Fibroblast of the conjunctiva (primary cell): ENCODE data around the gene PFKP.

Experiments used
- DNase-seq: peaks from one replicate; pipeline ENCODE4 v3.0.0-alpha.2; 2010; ENCODE audit warnings: low read depth

Gene PFKP

GRCh38 chr10:3136336-3136735 is 69.0 kb downstream of the PFKP start:
- DNase-seq, result peak; percentile 4

DNA sequence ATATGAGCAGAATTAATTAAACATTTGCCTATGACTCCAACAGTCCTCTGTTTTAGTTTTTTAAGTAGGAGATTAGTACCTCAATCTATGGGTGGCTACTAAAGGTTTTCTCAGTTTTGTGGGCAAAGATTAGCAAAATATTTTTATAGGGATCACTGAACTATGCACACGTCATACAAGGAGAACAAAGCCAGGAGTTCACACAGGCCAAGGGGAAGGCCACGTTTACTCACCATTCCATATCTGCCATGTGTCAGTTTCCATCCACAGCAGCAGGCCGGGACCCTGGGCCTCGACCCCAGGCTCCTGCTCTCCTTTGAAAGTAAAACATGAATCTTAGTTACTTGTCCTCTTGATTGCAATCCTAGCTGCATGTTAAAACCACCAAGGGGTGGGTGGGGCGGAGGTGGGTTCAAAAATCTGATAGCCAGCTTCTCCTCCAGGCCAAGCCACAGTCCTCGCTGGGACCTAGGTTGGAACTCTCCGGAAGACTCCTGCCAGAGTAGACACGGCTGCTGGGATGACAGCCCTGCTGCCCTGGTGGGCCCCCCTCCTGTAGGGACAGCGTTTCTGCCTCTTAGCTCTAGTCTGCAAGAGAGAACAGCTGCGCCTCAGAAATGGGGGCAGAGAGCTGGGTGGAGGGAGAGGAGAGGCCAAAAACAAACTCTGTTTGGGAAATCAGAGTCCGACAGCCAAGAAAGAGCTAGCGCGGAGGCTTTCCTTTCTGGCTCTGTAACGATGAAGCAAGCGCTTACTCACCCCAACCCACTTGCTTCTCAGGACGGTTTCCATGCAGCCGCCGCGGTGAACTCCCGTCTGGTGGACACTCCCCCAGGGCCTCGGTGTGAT is 69.6 kb downstream of the PFKP start:
- peak; percentile 67 for DNase-seq

GRCh38 chr10:3137958-3138726 is 70.8 kb downstream of the PFKP start:
- DNase-seq, result no peak

DNA sequence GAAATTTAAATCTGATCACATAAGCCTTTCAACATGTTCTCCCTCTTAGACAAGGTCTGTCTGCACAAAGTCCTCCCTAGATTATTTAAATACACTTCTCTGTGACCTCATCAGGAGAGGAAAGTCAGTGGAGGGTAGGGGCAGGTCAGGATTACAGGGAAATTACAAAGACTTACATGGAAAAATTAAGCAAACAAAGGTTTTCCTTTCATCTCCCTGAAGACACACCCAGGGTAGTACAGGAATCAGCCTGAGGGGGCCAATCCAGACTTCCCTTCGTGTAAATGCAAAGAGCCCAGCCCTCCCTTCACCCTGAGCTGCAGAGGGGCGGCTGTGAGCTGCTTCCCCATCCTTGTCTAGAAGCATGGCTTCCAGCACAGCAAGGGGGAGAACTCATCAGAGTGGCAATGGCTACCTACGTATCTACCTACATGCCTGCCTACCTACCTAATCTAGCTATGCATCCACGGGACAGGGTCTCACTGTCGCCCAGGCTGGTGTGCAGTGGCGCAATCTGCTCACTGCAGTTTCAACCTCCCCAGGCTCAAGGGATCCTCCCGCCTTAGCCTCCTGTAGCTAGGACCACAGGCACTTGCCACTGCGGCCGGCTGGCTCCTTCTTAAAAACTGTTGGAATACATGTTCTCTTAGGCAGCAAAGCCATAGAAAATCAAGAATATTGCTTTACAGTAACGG is 72.0 kb downstream of the PFKP start:
- DNase-seq, result no peak

DNA sequence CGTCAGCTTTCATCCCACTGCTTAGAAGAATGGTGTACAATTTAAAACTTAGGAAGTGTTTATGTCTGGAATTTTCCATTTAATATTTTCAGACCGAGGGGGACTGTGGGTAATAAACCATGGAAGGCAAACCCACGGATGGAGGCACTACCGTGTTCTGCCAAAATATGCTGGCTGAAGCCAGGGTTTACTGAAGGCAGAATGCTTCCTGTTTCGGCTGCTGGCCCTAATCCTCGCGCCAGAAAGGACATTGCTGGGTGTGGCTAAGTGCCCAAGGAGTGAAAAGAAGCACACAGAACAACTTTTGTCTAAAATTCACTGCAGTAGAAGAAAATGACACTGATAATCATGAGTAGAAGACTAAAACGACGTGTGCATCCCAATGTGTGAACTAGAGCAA is 72.9 kb downstream of the PFKP start:
- no peak for DNase-seq

- DNase-seq, result no peak
These were observed 74.1 kb downstream of the PFKP start for GRCh38 chr10:3141351-3142005.

GRCh38 chr10:3142146-3142875 is 75.0 kb downstream of the PFKP start:
- DNase-seq, result no peak

DNA sequence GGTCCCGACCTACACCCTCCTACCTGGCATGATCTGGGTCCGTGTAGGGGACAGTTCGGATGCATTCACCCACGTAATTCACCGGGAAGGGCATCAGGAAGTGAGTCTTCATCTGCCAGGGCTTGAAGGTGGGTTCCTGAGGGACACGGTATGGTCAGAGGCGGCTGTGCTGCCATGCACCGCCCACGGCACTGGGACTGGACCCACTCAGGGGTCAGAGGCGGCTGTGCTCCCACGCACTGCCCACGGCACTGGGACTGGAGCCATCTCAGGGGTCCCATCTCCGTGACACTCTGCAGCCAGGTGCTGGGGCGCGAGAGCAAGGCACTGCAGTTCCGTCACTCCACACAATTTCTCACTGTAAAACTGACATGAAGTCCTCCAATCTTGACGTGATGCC is 76.0 kb downstream of the PFKP start:
- DNase-seq, result no peak

GRCh38 chr10:3143791-3144434 is 76.6 kb downstream of the PFKP start:
- DNase-seq, result no peak

DNA sequence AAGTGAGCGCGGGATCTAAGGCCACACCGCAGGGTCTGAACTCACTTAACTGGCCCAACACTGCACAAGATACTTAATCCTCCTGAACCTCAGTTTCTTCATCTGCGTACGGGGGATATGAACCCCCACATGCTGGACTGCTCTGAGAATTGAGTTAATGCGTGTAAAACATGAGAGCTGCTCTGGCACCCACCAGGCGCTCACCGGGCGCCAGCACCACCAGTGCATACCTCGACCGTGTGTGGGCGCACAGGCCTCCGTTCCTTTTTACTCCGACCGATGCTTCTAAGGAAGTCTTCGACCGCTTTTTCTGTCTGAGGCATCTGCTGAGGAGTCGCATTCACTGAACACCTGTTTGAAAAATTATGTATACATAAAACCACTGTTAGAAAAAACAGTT is 78.0 kb downstream of the PFKP start:
- DNase-seq, result no peak

DNA sequence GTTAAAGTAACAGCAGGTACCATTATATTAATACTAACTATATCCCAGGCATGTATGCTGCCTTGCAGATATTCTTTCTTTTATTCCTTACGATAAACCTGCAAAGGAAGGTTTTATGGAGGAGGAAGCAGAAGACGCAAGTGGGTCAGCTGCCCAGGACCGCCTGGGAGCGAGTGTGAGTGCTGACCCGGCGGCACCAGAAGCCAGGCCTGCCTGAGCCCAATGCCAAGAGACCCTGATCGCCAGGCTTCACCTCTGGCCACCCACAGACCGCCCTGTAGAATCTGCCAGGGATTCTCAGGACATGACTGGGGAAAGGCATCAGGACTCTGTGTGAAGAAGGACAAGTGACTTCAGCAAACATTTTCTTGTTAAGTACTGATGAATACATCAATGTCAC is 78.9 kb downstream of the PFKP start:
- DNase-seq, result no peak

DNA sequence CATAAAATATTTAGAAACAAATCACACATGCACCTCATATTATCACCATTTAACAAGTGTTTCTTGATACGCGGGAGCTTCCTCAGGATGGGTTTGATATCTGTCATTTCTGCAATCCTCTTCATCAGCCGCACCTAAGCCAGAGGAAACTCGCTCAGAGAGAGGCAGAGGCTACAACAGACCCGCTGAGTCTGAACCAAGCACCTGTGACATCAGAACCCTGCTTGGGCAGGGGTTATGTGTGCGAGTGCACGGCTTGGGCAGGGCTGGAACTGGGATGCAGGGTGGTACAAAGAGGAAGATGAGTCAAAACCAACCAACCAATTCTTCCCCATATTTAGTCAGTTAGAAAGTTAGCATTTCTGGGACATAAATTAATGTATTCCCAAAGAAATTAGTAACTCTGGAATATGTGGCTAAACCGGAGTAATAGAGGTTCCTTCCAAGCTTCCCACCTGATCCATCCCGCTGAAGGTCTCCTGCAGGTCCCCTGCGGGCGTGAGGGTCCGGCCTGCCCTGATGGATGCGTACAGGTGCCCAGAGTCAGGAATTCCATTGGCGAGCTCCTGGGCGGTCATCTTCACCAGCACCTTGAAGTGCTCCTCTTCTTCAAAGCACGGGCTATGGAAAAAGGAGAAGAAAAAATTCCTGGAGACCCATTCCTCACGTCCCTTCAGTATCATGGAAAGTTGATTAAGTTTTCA is 79.9 kb downstream of the PFKP start:
- no peak for DNase-seq

DNA sequence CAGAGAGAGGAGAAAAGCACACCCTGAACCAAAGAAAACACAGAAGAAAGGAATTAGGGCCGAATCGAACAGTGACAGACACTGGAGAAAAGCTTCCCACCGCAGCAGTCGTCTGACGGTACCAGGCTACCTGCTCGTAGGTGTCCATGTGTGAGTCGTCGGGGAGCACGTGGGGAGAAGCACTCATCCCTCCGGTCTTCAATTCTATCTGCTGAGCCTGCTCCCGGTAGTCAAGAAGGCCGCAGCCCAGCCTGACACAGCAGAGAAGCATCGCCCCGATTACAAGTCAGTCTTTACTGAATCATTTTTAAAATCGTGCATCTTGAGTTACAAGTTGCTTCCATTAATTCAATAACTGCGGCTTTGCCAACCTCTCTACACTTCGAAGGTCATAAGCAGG is 80.7 kb downstream of the PFKP start:
- DNase-seq, result no peak

GRCh38 chr10:3148994-3149393 is 81.6 kb downstream of the PFKP start:
- no peak for DNase-seq

DNA sequence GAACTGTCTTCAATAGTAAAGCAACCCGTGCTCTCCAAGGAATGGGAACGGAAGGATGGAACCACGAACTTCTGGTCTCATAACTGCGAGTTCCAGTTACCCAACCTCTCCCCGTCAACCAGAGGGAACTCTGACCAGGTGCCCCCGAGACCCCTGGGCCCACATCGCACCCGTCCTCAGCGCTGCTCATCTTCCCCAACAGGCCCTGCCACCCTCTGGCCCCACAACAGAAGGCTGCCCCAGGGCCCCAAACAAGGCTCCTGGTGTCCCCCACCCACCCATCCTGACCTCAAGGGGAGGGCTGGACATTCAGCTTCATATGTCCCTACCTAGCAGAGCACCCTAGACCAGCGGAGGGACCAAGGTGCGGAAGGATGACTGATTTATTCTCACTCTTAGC is 82.6 kb downstream of the PFKP start:
- no peak for DNase-seq

DNA sequence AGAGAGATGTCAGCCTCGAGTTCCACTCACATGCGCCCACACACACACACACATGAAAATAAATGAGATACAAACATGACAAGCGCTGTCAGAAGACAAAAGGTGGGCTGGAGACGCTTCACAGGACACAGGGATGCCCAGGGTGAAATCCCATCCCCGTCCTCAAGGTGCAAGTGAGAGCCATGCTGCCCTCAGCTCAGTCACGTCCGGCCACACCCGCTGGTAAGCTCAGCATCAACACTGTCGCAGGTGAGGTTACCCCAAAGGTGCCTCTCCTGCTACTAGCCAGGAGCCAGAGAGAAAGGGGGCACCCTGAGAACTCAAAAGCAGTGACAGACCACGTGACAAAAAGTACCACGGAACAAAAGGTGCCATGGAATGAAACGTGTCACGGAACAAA is 83.0 kb downstream of the PFKP start:
- DNase-seq, result no peak

- DNase-seq, result no peak
These were observed 83.6 kb downstream of the PFKP start for GRCh38 chr10:3150961-3151360.

GRCh38 chr10:3151889-3152565 is 84.7 kb downstream of the PFKP start:
- DNase-seq, result no peak

DNA sequence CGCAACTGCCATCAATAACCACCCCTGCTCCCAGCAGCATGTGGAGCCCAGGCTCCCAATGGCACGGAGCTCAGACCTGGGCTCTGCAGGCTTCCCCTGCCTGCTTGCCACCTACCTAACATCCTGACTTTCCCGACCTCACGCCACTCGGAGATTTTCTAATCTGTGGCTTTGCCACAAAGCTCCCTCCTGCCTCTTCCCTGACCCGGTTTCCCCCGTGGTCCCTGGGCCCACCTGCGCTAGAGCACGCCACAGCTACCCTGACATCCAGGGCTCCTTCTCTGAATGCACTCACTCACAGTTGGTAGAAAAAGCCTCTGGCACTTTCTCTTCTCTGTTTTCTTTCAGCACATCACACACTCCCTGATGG is 85.2 kb downstream of the PFKP start:
- no peak for DNase-seq

GRCh38 chr10:3154666-3155065 is 87.3 kb downstream of the PFKP start:
- no peak for DNase-seq
